Colonic mucosa (tissue), 4 donors: ENCODE results near the gene COL24A1. TPM values are rescaled to one million over a fixed set of nuclear protein-coding genes. Genes with fewer than 3 reads are reported as not detected.
"Not testable (repeated sequence)": the region's sequence is repeated elsewhere in the genome, so short reads cannot be mapped to it uniquely, and the experiment has no call there.

Experiments used
- DNase-seq: peaks from one replicate; pipeline ENCODE4 v3.0.0-alpha.2; 2020
- H3K27ac ChIP-seq: fragments of 200-600 bp; one replicate; pipeline ENCODE4 v1.8.0; 2021
- H3K27me3 ChIP-seq: fragments of 200-600 bp; one replicate; pipeline ENCODE4 v1.8.0; 2021
- H3K36me3 ChIP-seq: fragments of 200-600 bp; one replicate; pipeline ENCODE4 v1.8.0; 2021
- H3K4me1 ChIP-seq: fragments of 200-600 bp; one replicate; pipeline ENCODE4 v1.8.0; 2021; ENCODE audit warnings: mild to moderate bottlenecking
- H3K4me3 ChIP-seq: fragments of 200-600 bp; one replicate; pipeline ENCODE4 v1.8.0; 2021
- H3K9ac ChIP-seq, 2 donors: one replicate each; pipeline ENCODE4 v1.7.0; 2013; ENCODE audit warnings: control low read depth in 2 of 2, low read depth in 2 of 2, low read length in 2 of 2
- H3K9me3 ChIP-seq: fragments of 200-600 bp; one replicate; pipeline ENCODE4 v1.8.0; 2021
- intact Hi-C: fragments of 100-400 bp; cut with DNase I; formaldehyde crosslinking; loops from one replicate; pipeline ENCODE4 v1.14.1; 2022
- total RNA-seq, 2 donors: library from RNA; stranded (reverse); fragmentation: NEBNext Ultra II Directional in 1 of 2; extraction: Animal tissue kit (Norgen Biotek cat#: 25700) in 1 of 2; gene quantifications; one replicate each; pipeline ENCODE4 v1.2.1, GENCODE V29; 2021
- TF ChIP-seq, protein P1 (sequence below): fragments of 200-600 bp; IDR thresholded peaks from one replicate; pipeline ENCODE4 v1.8.0; 2022; ENCODE audit warnings: antibody characterized with exemption, mild to moderate bottlenecking
- donor health status: healthy.
- donor health status: DM: no; HTN: no; CAD: no.
- donor health status: DM: no; HTN: no; CAD: no.

COL24A1 gene
- total RNA-seq, 2 donors from 2014 or later = 0.02 to 0.40 TPM

DNA sequence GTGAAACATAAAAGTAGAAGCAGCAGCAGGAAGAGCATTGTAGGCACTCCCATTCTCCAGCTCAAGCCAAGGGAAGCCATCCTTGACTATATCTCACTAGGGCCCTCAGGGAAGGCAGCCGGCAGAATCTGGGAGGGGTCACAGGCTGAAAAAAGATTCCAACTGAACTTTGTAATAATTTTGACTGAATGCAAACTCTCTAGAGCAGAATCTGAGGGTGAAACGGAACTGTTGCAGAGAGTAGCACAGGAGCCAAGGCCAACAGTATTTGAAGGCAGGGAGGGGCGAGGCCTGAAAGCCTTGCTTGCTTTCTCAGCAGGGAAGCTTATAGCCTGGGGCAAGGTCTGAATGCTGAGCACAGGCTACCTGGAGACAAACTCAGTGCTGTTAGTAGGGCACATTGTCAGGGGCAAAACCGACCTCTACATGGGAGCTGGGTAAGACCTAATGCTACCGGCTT lies 180.6 kb downstream of the COL24A1 start:
- no peak for DNase-seq
- H3K27me3 ChIP-seq = no peaks in the 10 kb centered on the region
- H3K4me1 ChIP-seq = no peaks in the 10 kb centered on the region
- TF ChIP-seq, protein P1, sequence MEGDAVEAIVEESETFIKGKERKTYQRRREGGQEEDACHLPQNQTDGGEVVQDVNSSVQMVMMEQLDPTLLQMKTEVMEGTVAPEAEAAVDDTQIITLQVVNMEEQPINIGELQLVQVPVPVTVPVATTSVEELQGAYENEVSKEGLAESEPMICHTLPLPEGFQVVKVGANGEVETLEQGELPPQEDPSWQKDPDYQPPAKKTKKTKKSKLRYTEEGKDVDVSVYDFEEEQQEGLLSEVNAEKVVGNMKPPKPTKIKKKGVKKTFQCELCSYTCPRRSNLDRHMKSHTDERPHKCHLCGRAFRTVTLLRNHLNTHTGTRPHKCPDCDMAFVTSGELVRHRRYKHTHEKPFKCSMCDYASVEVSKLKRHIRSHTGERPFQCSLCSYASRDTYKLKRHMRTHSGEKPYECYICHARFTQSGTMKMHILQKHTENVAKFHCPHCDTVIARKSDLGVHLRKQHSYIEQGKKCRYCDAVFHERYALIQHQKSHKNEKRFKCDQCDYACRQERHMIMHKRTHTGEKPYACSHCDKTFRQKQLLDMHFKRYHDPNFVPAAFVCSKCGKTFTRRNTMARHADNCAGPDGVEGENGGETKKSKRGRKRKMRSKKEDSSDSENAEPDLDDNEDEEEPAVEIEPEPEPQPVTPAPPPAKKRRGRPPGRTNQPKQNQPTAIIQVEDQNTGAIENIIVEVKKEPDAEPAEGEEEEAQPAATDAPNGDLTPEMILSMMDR = no peak
- intact Hi-C loops = no loop called here
- H3K9me3 ChIP-seq = no peaks in the 10 kb centered on the region
- no peak overlapping the region for H3K4me3 ChIP-seq
- H3K9ac ChIP-seq = no peak overlapping the region
- H3K27ac ChIP-seq = no peak overlapping the region
- H3K36me3 ChIP-seq = no peaks in the 10 kb centered on the region

DNA sequence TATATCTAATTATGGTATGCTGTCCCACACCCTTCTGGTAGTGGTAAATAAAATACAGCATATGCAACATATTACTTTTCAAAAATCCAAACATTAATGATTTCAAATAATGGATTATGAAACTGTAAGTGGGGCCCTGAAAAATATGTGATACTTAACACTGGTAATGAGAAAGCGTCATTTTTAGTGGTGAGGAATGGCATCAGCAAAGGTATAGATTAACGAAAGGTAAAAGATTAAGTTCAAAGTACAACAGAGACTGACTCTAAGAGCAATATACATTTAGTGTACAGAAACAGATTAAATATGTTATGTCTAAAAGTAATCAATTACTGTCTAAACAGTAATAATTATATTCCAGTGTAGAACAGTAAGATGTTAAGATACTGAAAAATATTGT lies 194.1 kb downstream of the COL24A1 start:
- Histone ChIP-seq H3K27ac (no peak overlapping the region), H3K4me1 (no peaks in the 10 kb centered on the region), H3K4me3 (no peak overlapping the region), H3K27me3 (no peaks in the 10 kb centered on the region), H3K9ac (no peak overlapping the region), H3K9me3 (no peaks in the 10 kb centered on the region), H3K36me3 (no peaks in the 10 kb centered on the region)
- intact Hi-C loops = no loop called here
- TF ChIP-seq, protein P1 = no peak
- no peak for DNase-seq

DNA sequence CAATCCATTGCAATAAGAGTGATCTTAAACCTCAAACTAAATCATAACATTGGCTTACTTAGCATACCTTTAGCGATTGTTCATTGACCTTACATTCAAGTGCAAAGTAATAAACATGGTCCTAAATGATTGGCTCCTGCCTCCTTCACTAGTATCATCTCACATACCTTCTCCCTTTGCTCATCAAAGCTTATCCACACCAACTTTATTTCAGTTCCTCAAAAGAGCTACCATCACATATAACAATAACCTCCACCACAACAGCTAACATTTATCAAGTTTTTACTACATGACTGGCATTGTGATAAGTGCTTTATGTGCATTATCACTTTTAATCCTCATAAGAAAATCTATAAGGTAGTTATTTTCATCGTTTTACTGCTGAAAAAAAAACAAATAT lies 198.8 kb downstream of the COL24A1 start:
- Histone ChIP-seq H3K27me3 (no peaks in the 10 kb centered on the region), H3K4me1 (no peaks in the 10 kb centered on the region)

DNA sequence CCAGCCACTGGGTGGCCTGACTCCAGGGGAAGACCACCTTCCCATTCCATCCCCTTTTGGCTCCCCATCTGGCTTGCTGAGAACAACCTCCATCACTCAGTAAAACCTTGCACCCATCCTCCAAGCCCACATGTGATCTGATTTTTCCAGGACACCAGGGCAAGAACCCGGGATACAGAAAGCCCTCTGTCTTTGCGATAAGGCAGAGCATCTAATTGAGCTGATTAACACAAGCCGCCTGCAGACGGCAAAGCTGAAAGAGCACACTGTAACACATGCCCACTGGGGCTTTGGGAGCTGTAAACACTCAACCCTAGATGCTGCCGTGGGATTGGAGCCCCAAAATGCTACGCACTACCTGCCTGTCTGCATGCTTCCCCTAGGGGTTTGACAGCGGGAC lies 201.4 kb downstream of the COL24A1 start:
- intact Hi-C loops, H3K4me3 ChIP-seq, H3K9me3 ChIP-seq, H3K36me3 ChIP-seq, H3K27me3 ChIP-seq, H3K9ac ChIP-seq, H3K27ac ChIP-seq, DNase-seq, H3K4me1 ChIP-seq: not testable (repeated sequence)

More for the DNA sequence above, 198.8 kb downstream of the COL24A1 start:
- DNase-seq = no peak
- Histone ChIP-seq H3K9me3 (no peaks in the 10 kb centered on the region), H3K27ac (no peak overlapping the region), H3K9ac (no peak overlapping the region), H3K4me3 (no peak overlapping the region), H3K36me3 (no peaks in the 10 kb centered on the region)
- intact Hi-C loops = no loop called here
- TF ChIP-seq, protein P1 = no peak

DNA sequence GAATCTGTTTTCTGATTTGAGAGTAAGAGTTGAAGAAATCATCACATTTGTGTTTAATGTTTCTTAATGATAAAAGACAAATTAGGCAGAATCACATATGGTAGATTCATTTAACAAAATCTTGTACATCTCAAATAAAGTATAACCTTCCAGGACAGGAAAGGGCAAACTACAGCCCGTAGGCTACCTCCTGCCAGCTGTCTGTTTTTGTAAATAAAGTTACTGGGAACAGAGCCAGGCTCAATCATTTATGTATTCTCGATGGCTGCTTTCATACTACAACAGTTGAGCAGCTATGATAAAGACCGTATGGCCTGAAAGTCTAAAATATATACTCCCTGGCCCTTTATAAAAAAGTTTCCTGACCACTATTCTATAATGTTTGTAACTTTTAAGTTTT lies 204.1 kb downstream of the COL24A1 start:
- no peak overlapping the region for H3K27ac ChIP-seq
- no peak overlapping the region for H3K4me3 ChIP-seq
- H3K9me3 ChIP-seq = no peaks in the 10 kb centered on the region
- H3K9ac ChIP-seq = no peak overlapping the region
- no peaks in the 10 kb centered on the region for H3K36me3 ChIP-seq
- intact Hi-C loops = no loop called here
- H3K4me1 ChIP-seq = no peaks in the 10 kb centered on the region
- TF ChIP-seq, protein P1 = no peak
- DNase-seq = no peak
- no peaks in the 10 kb centered on the region for H3K27me3 ChIP-seq

DNA sequence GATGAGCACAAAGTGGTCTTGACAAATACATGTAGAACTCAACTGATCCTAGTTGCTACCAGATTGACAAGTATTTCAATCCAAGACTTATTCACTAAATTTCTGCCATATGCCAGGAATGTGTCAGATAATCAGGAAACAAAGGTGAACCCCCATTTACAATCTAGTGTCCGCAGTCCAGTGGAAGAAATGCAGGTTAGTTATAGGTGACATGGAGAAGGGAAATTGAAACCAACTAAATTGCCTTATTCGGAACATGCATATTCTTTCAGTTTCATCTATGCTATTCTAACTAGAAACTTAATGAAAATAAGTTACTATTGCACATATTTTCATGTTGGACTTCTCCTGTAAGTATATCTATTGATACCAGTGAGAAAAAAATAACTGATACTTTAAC lies 209.4 kb downstream of the COL24A1 start:
- TF ChIP-seq, protein P1 = no peak
- H3K9me3 ChIP-seq = no peaks in the 10 kb centered on the region
- no peaks in the 10 kb centered on the region for H3K27me3 ChIP-seq
- H3K27ac ChIP-seq = no peak overlapping the region
- H3K4me1 ChIP-seq = no peaks in the 10 kb centered on the region
- intact Hi-C loops = no loop called here
- no peak overlapping the region for H3K9ac ChIP-seq
- DNase-seq = no peak
- H3K4me3 ChIP-seq = no peak overlapping the region
- no peaks in the 10 kb centered on the region for H3K36me3 ChIP-seq
